Measurements from ENCODE around the gene NF2. TPM values are rescaled to one million over a fixed set of nuclear protein-coding genes. Genes with fewer than 3 reads are reported as not detected.

NF2 gene
- total RNA-seq, 1 donor from 2014 or later = 73.0 TPM

DNA sequence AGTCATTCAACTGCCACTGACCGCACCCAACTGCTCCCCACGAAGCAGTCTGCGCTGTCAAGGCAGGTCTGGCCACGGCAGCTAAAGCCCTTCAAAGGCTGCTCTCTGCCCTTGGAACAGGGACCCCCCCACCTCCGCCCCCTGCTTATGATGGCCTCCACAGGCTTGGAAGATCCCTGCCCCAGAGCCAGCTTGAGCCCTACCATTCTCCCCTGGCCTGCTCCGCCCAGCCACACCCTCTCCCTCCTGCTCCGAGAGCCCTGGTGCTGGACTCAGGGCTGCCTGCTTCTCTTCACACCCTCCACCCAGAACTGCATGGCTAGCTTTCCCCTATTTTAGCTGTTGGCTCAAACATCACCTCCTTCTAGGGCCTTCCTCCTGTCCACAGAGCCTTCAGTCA lies 144.4 kb downstream of the NF2 start:
- TF ChIP-seq, protein P1, sequence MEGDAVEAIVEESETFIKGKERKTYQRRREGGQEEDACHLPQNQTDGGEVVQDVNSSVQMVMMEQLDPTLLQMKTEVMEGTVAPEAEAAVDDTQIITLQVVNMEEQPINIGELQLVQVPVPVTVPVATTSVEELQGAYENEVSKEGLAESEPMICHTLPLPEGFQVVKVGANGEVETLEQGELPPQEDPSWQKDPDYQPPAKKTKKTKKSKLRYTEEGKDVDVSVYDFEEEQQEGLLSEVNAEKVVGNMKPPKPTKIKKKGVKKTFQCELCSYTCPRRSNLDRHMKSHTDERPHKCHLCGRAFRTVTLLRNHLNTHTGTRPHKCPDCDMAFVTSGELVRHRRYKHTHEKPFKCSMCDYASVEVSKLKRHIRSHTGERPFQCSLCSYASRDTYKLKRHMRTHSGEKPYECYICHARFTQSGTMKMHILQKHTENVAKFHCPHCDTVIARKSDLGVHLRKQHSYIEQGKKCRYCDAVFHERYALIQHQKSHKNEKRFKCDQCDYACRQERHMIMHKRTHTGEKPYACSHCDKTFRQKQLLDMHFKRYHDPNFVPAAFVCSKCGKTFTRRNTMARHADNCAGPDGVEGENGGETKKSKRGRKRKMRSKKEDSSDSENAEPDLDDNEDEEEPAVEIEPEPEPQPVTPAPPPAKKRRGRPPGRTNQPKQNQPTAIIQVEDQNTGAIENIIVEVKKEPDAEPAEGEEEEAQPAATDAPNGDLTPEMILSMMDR (IDR thresholded peaks at IDR 0.05) = no peak
- Mint-ChIP-seq H3K36me3 (ENCODE audit: low read depth) (peaks cover 13% of the 10 kb centered on the region), H3K4me3 (ENCODE audit: unreplicated experiment) (no peak overlapping the region), H3K9me3 (ENCODE audit: low read depth) (no peaks in the 10 kb centered on the region), H3K27ac (ENCODE audit: unreplicated experiment) (peak overlapping the region; percentile 65), H3K27me3 (ENCODE audit: low read depth) (no peaks in the 10 kb centered on the region), H3K4me1 (ENCODE audit: low read depth) (no peaks in the 10 kb centered on the region)
- DNase-seq (ENCODE audit: low spot score) = no peak

Other genes starting within 250 kb of the NF2 start
- 42.0 to 55.6 TPM (median 45.7 TPM) in 3 replicates for gene AP1B1, start 215.1 kb upstream of the NF2 start, total RNA-seq
- not detected in 3 replicates for gene RFPL1, start 165.1 kb upstream of the NF2 start, total RNA-seq
- 2.8 to 3.5 TPM (median 2.9 TPM) in 3 replicates for gene NEFH, start 123.4 kb upstream of the NF2 start, total RNA-seq
- 40.0 to 45.1 TPM (median 42.9 TPM) in 3 replicates for gene THOC5, start 49.9 kb upstream of the NF2 start, total RNA-seq
- gene NIPSNAP1, start 22.5 kb upstream of the NF2 start, total RNA-seq = 33.4 to 40.8 TPM (median 35.3 TPM) in 3 replicates
- not detected in 3 replicates for gene CABP7, start 116.4 kb downstream of the NF2 start, total RNA-seq
- 16.6 to 18.8 TPM (median 18.1 TPM) in 3 replicates for gene ZMAT5, start 163.4 kb downstream of the NF2 start, total RNA-seq
- 59.2 to 73.2 TPM (median 63.5 TPM) in 3 replicates for gene UQCR10, start 163.7 kb downstream of the NF2 start, total RNA-seq
- 43.2 to 65.8 TPM (median 44.2 TPM) in 3 replicates for gene ASCC2, start 234.6 kb downstream of the NF2 start, total RNA-seq

All from chondrocyte (in vitro differentiated cells).